MM.1S (cell line): ENCODE results near the gene EMILIN2.

ENCODE experiments used
- DNase-seq: peaks from one replicate; pipeline ENCODE4 v3.0.0-alpha.2; 2015
- H2AFZ ChIP-seq: fragments of 300-600 bp; sonication (generic); 2 replicates; pipeline ENCODE4 v1.6.0; 2016; ENCODE audit warnings: antibody characterized with exemption, low read length
- H3F3A ChIP-seq: fragments of 300-600 bp; sonication (generic); 2 replicates; pipeline ENCODE4 v1.6.1; 2016; ENCODE audit warnings: mild to moderate bottlenecking, antibody characterized with exemption, low read length, moderate library complexity, mixed read lengths; ENCODE audit not compliant: insufficient read depth
- H3K27ac ChIP-seq: fragments of 300-600 bp; sonication (generic); 2 replicates; pipeline ENCODE4 v1.5.1; 2016; ENCODE audit warnings: mild to moderate bottlenecking, low read length
- H3K27me3 ChIP-seq: fragments of 300-600 bp; sonication (generic); replicated peaks from 2 replicates; pipeline ENCODE4 v1.6.0; 2016; ENCODE audit warnings: low read length; ENCODE audit not compliant: insufficient read depth
- H3K36me3 ChIP-seq: fragments of 300-600 bp; sonication (generic); replicated peaks from 2 replicates; pipeline ENCODE4 v1.6.1; 2016; ENCODE audit warnings: mild to moderate bottlenecking, low read length, mixed read lengths; ENCODE audit not compliant: insufficient read depth
- H3K4me1 ChIP-seq: fragments of 300-600 bp; sonication (generic); 2 replicates; pipeline ENCODE4 v1.6.1; 2016; ENCODE audit warnings: low read length, mixed read lengths
- H3K4me2 ChIP-seq: fragments of 300-600 bp; sonication (generic); 2 replicates; pipeline ENCODE4 v1.6.0; 2016; ENCODE audit warnings: low read depth, low read length
- H3K4me3 ChIP-seq: fragments of 300-600 bp; sonication (generic); 2 replicates; pipeline ENCODE4 v1.5.1; 2016; ENCODE audit warnings: low read length, mixed read lengths
- H3K79me2 ChIP-seq: fragments of 300-600 bp; sonication (generic); 2 replicates; pipeline ENCODE4 v1.6.1; 2016; ENCODE audit warnings: mixed run types, low read length, mixed read lengths
- H3K9ac ChIP-seq: fragments of 300-600 bp; sonication (generic); 2 replicates; pipeline ENCODE4 v1.6.1; 2016; ENCODE audit warnings: low read length, mixed read lengths
- H3K9me2 ChIP-seq: fragments of 300-600 bp; sonication (generic); replicated peaks from 2 replicates; pipeline ENCODE4 v1.6.1; 2016; ENCODE audit warnings: mild to moderate bottlenecking, low read length, mixed read lengths; ENCODE audit not compliant: insufficient read depth
- H3K9me3 ChIP-seq: fragments of 300-600 bp; sonication (generic); replicated peaks from 2 replicates; pipeline ENCODE4 v1.6.1; 2016; ENCODE audit warnings: mild to moderate bottlenecking, low read length, mixed read lengths; ENCODE audit not compliant: insufficient read depth
- H4K20me1 ChIP-seq: fragments of 300-600 bp; sonication (generic); 2 replicates; pipeline ENCODE4 v1.6.1; 2016; ENCODE audit warnings: mild to moderate bottlenecking, low read length, moderate library complexity, mixed read lengths; ENCODE audit not compliant: insufficient read depth
- CTCF ChIP-seq: fragments of 300-600 bp; sonication (generic); IDR thresholded peaks from 2 replicates; pipeline ENCODE4 v1.5.1; 2016; ENCODE audit warnings: antibody characterized with exemption, low read length, mixed read lengths
- EZH2 ChIP-seq: fragments of 300-600 bp; sonication (generic); optimal IDR thresholded peaks from 2 replicates; pipeline ENCODE3; 2017; ENCODE audit warnings: low read depth, mild to moderate bottlenecking, antibody characterized with exemption, low read length, mixed read lengths
- EZH2phosphoT487 ChIP-seq: fragments of 300-600 bp; sonication (generic); IDR thresholded peaks from 2 replicates; pipeline ENCODE4 v1.6.1; 2018; ENCODE audit warnings: antibody characterized with exemption, low read length

EMILIN2 gene

GRCh38 chr18:2869207-2869606 is 22.4 kb downstream of the EMILIN2 start:
- no peak overlapping the region for H3K4me3 ChIP-seq
- H3K4me2 ChIP-seq = no peak overlapping the region
- TF ChIP-seq EZH2 = no peak
- no peak for TF ChIP-seq CTCF
- no peak for TF ChIP-seq EZH2phosphoT487
- H3K79me2 ChIP-seq = no peaks in the 10 kb centered on the region
- no peaks in the 10 kb centered on the region for H3K4me1 ChIP-seq
- no peaks in the 10 kb centered on the region for H3K27me3 ChIP-seq
- no peaks in the 10 kb centered on the region for H4K20me1 ChIP-seq
- no peak for DNase-seq
- H3K9me3 ChIP-seq = no peaks in the 10 kb centered on the region
- H3K27ac ChIP-seq = no peak overlapping the region
- H3F3A ChIP-seq = no peaks in the 10 kb centered on the region
- no peaks in the 10 kb centered on the region for H3K9me2 ChIP-seq
- H3K9ac ChIP-seq = no peak overlapping the region
- H2AFZ ChIP-seq = no peak overlapping the region
- no peaks in the 10 kb centered on the region for H3K36me3 ChIP-seq

GRCh38 chr18:2871111-2871720 is 24.4 kb downstream of the EMILIN2 start:
- Histone ChIP-seq H4K20me1 (no peaks in the 10 kb centered on the region), H3F3A (no peaks in the 10 kb centered on the region), H3K4me3 (no peak overlapping the region), H3K79me2 (no peaks in the 10 kb centered on the region), H3K9ac (no peak overlapping the region), H3K4me2 (no peak overlapping the region), H3K27ac (no peak overlapping the region), H3K27me3 (no peaks in the 10 kb centered on the region), H3K36me3 (no peaks in the 10 kb centered on the region), H3K9me2 (no peaks in the 10 kb centered on the region), H3K4me1 (no peaks in the 10 kb centered on the region), H3K9me3 (no peaks in the 10 kb centered on the region), H2AFZ (no peak overlapping the region)
- TF ChIP-seq EZH2 = no peak
- no peak for TF ChIP-seq CTCF
- TF ChIP-seq EZH2phosphoT487 = no peak
- no peak for DNase-seq

- Histone ChIP-seq H2AFZ (no peak overlapping the region), H3K27ac (no peak overlapping the region), H3K27me3 (no peaks in the 10 kb centered on the region), H3K36me3 (no peaks in the 10 kb centered on the region), H3K4me1 (no peaks in the 10 kb centered on the region), H3K4me2 (no peak overlapping the region), H3K4me3 (no peak overlapping the region), H3F3A (no peaks in the 10 kb centered on the region), H4K20me1 (no peaks in the 10 kb centered on the region), H3K9me3 (no peaks in the 10 kb centered on the region), H3K9me2 (no peaks in the 10 kb centered on the region), H3K9ac (no peak overlapping the region), H3K79me2 (no peaks in the 10 kb centered on the region)
- no peak for DNase-seq
- TF ChIP-seq EZH2phosphoT487 (no peak), EZH2 (no peak), CTCF (no peak)
Observed at GRCh38 chr18:2872095-2872494, 25.3 kb downstream of the EMILIN2 start.
